PC-3 (cell line): Measurements from ENCODE around the gene DAB1.

Source experiments
- CTCF ChIP-seq: fragments of 300-600 bp; sonication (generic); conservative IDR thresholded peaks from 2 replicates; pipeline ENCODE4 v1.5.1; 2017; ENCODE audit warnings: antibody characterized with exemption, low read depth, mild to moderate bottlenecking, low read length
- EZH2 ChIP-seq: fragments of 300-600 bp; sonication (generic); IDR thresholded peaks from one replicate; pipeline ENCODE4 v1.6.1; 2017; ENCODE audit warnings: antibody characterized with exemption, mild to moderate bottlenecking, low read length; ENCODE audit not compliant: unreplicated experiment
- EZH2phosphoT487 ChIP-seq: fragments of 300-600 bp; sonication (generic); IDR thresholded peaks from 2 replicates; pipeline ENCODE4 v1.6.1; 2018; ENCODE audit warnings: mild to moderate bottlenecking, antibody characterized with exemption, low read length, borderline replicate concordance

DNA sequence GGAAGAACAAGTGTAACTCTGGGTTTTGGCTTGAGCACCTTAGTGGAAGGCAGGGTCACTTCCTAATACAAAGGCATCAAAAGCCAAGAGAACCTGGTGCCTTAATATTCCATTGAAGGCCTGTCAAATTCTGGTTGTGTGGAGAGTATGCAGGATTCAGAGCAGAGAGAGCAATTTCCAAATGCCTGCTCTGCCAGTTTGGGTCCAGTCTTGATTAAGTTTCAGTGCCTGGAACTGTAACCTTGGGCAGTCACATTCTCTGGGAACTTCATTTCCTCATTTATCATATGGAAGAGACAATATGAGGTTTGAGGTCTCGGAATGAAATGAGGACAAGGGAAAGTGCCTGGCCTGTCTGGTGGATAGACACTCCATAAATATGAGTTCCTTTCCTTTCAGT, 260.1 kb downstream of the DAB1 start:
- TF ChIP-seq EZH2 (no peak), CTCF (no peak), EZH2phosphoT487 (no peak)
